Gastrocnemius medialis (tissue), 4 donors: Measurements from ENCODE around the gene GNAO1. TPM values are rescaled to one million over a fixed set of nuclear protein-coding genes. Genes with fewer than 3 reads are reported as not detected.

Source experiments
- ATAC-seq, 2 donors: fragments of 150-250 bp; one replicate each; pipeline ENCODE4 v1.9.1; 2016
- DNase-seq, 2 donors: peaks; one replicate each; pipeline ENCODE4 v3.0.0-alpha.2; 2019
- H3K27ac ChIP-seq, 4 donors: fragments of 200-600 bp; sonication (generic); 1 replicate in 1 of 4; 2 replicates in 3 of 4; pipeline ENCODE4 v1.5.1; 2016 to 2018; ENCODE audit warnings: mild to moderate bottlenecking in 2 of 4, moderate library complexity in 1 of 4
- H3K27me3 ChIP-seq, 3 donors: fragments of 200-600 bp; sonication (generic) in 2 of 3; 1 replicate in 1 of 3; 2 replicates in 2 of 3; pipeline versions ENCODE4 v1.5.1 to v1.6.0; 2016 to 2019; ENCODE audit warnings: mild to moderate bottlenecking in 1 of 3, moderate library complexity in 1 of 3
- H3K36me3 ChIP-seq, 2 donors: fragments of 200-600 bp; sonication (generic) in 1 of 2; one replicate each; pipeline ENCODE4 v1.5.1; 2017 to 2018
- H3K4me1 ChIP-seq, 2 donors: fragments of 200-600 bp; sonication (generic) in 1 of 2; one replicate each; pipeline ENCODE4 v1.5.1; 2016 to 2017; ENCODE audit warnings: mild to moderate bottlenecking in 2 of 2
- H3K4me3 ChIP-seq, 4 donors: fragments of 200-600 bp; sonication (generic) in 3 of 4; 1 replicate in 1 of 4; 2 replicates in 3 of 4; pipeline ENCODE4 v1.5.1; 2016 to 2019; ENCODE audit warnings: mild to moderate bottlenecking in 2 of 4
- H3K9me3 ChIP-seq, 3 donors: fragments of 200-600 bp; sonication (generic) in 2 of 3; 1 replicate in 1 of 3; 2 replicates in 2 of 3; pipeline ENCODE4 v1.5.1; 2016 to 2019
- POLR2A ChIP-seq, 2 donors: fragments of 450-650 bp; IDR thresholded peaks; one replicate each; pipeline ENCODE4 v1.6.1; 2017; ENCODE audit warnings: antibody characterized with exemption in 2 of 2, mild to moderate bottlenecking in 2 of 2, moderate library complexity in 2 of 2
- in situ Hi-C, 4 donors: fragments of 200-750 bp; cut with MboI; loops; one replicate each; pipeline versions ENCODE4 v1.15.0 to v1.8.0; 2017; ENCODE audit warnings: low sequenced_read_pairs in 4 of 4
- intact Hi-C: fragments of 100-400 bp; cut with DNase I; formaldehyde crosslinking; loops from one replicate; pipeline ENCODE4 v1.15.1; 2023; ENCODE audit warnings: low total_unique reads
- total RNA-seq, 4 donors: library from RNA; depleted of rRNA; stranded (reverse); fragments of >200 nt; gene quantifications; one replicate each; pipeline versions ENCODE4 v1.1.0 to v1.2.3, GENCODE V29; 2016
- TF ChIP-seq, protein P1 (sequence below), 5 experiments: fragments of 450-650 bp in 3 of 5; fragments of 200-600 bp in 2 of 5; sonication (generic) in 2 of 5; IDR thresholded peaks in 4 of 5; conservative IDR thresholded peaks in 1 of 5; 1 replicate in 4 of 5; 2 replicates in 1 of 5; pipeline ENCODE4 v1.5.1; 2016 to 2019; ENCODE audit warnings: antibody characterized with exemption in 5 of 5, mild to moderate bottlenecking in 3 of 5, moderate library complexity in 3 of 5

Gene GNAO1
- total RNA-seq, 4 donors from 2014 or later: 0.25 to 2.0 (median 0.79) TPM

DNA sequence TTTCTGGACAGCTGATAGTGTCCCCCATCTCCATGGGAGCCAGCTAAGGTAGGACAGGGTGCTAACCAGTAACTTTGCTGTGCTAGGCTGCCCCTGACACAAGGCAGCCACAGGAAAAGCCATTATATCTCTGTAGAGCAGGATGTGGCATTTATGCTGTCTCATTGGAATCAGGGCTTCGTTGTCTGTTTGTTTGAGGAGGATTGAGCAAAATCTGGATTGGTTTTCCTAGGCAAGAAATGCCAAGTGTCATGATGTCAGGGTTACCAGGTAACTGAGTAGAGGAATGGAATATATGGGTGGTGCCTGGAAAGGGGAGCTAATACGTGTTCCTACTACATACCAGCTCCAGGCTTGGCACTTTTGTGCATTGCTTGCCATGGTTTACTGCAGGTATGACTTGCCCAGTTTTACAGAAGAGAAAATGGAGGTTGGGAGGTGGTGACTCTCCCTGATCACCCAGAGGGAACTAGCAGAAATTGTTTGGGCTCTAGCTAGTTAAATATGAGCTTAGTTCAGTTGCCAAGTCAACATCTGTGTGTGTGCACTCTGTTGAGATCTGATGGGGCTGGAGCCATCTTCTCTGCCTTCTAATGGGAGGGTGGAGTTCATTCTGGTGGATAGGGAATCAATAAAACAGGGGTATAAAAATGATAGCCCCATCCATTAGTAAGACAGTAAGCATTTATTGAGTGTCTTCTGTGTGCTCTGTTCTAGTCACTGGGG is 33.9 kb downstream of the GNAO1 start:
- no peaks in the 10 kb centered on the region for H3K4me1 ChIP-seq
- H3K4me3 ChIP-seq: no peak overlapping the region
- no peaks in the 10 kb centered on the region for H3K36me3 ChIP-seq
- TF ChIP-seq, protein P1, sequence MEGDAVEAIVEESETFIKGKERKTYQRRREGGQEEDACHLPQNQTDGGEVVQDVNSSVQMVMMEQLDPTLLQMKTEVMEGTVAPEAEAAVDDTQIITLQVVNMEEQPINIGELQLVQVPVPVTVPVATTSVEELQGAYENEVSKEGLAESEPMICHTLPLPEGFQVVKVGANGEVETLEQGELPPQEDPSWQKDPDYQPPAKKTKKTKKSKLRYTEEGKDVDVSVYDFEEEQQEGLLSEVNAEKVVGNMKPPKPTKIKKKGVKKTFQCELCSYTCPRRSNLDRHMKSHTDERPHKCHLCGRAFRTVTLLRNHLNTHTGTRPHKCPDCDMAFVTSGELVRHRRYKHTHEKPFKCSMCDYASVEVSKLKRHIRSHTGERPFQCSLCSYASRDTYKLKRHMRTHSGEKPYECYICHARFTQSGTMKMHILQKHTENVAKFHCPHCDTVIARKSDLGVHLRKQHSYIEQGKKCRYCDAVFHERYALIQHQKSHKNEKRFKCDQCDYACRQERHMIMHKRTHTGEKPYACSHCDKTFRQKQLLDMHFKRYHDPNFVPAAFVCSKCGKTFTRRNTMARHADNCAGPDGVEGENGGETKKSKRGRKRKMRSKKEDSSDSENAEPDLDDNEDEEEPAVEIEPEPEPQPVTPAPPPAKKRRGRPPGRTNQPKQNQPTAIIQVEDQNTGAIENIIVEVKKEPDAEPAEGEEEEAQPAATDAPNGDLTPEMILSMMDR (IDR thresholded peaks at IDR 0.05 in 4 of 5, conservative IDR thresholded peaks at IDR 0.05 in 1 of 5): no peak
- no peak for TF ChIP-seq POLR2A (IDR thresholded peaks at IDR 0.05)
- no peak for ATAC-seq
- no peak overlapping the region for H3K27ac ChIP-seq
- no peaks in the 10 kb centered on the region for H3K9me3 ChIP-seq
- intact Hi-C loops: no loop called here
- no peaks in the 10 kb centered on the region for H3K27me3 ChIP-seq
- no peak for DNase-seq
- in situ Hi-C loops: no loop called here

DNA sequence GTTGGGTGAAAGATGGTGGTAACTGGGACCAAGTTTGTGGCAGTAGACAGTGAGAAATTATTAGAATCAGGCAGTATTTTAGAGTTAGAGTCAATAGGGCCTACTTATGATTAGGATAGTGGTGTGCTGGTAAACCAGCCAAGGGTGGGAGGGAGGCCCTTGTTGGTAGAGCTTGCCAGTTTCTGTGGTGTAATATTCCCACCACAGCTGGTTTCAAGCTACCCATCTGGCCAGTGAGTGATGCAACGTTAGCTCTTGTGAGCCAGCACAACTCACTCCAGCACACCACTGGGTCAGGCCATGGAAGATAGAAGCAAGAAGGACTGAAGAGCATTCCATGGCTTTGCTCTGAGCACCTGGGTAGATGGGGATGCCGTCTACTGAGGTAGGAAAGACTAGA is 34.9 kb downstream of the GNAO1 start:
- no peaks in the 10 kb centered on the region for H3K9me3 ChIP-seq
- TF ChIP-seq POLR2A (IDR thresholded peaks at IDR 0.05): no peak
- TF ChIP-seq, protein P1 (IDR thresholded peaks at IDR 0.05 in 4 of 5, conservative IDR thresholded peaks at IDR 0.05 in 1 of 5): no peak
- no peak overlapping the region for H3K27ac ChIP-seq
- no peak overlapping the region for H3K4me3 ChIP-seq
- DNase-seq: peak; percentile 31 to 54
- intact Hi-C loops (no loop called here), in situ Hi-C loops (no loop called here)
- no peaks in the 10 kb centered on the region for H3K27me3 ChIP-seq
- no peaks in the 10 kb centered on the region for H3K4me1 ChIP-seq
- ATAC-seq: peak; percentile 55 to 78
- H3K36me3 ChIP-seq: no peaks in the 10 kb centered on the region

DNA sequence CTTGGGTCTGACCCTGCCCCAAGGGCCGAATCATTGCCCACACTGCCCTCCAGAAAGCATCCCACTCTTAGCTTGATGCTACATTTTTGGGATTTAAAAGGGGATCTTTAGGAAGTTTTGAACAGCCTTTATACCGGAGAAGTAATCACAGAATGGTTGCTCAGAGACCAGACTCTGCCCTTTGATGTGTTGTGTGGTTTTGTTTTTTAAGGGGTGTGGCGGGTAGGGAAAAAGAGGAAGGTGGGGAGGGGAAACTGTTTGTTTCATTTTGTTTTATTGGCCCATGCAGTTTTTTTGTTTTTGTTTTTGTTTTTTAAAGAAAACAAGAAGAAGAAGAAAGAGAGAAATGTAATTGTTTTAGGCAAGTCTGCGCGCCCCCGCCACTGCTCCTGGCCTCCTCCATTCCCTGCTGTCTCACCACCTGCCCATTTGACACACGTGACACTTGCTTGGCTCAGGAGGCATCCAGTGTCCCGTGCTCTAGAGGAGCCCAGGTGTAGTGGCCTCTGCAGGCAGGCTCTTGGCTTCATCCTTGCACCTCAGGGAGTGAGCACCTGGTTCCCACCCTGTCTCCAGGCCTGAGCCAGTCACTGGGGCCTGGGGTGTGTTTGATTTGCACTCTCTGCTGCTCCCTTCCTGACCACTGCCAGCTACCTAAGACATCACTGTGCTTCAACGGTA is 35.7 kb downstream of the GNAO1 start:
- intact Hi-C loops: no loop called here
- Histone ChIP-seq H3K27ac (no peak overlapping the region), H3K4me1 (no peaks in the 10 kb centered on the region), H3K27me3 (no peaks in the 10 kb centered on the region), H3K4me3 (no peak overlapping the region), H3K36me3 (no peaks in the 10 kb centered on the region), H3K9me3 (no peaks in the 10 kb centered on the region)
- TF ChIP-seq, protein P1 (IDR thresholded peaks at IDR 0.05 in 4 of 5, conservative IDR thresholded peaks at IDR 0.05 in 1 of 5): no peak
- no peak for TF ChIP-seq POLR2A (IDR thresholded peaks at IDR 0.05)
- DNase-seq (no peak), ATAC-seq (no peak)
- in situ Hi-C loops: no loop called here

DNA sequence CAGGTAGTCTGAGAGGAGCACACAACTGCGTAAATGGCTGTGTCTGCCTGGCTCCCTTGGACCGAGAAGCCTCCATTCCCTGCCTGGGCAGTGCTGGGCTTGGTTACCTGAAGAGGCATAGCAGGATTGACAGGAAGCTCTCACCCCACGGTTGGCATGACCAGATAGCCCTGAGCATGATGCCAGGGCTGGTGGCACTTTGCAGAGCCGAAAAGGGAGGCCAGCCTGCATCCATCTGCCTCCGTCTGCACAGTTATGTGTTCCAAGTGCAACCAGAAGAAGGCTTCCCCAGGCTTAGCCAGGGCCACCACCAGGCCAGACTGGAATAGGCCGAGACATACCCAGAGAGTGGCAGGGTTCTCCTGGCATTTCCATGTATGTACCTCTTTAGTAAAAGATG is 36.6 kb downstream of the GNAO1 start:
- H3K27me3 ChIP-seq: no peaks in the 10 kb centered on the region
- DNase-seq (no peak), ATAC-seq (no peak)
- H3K36me3 ChIP-seq: no peaks in the 10 kb centered on the region
- no peaks in the 10 kb centered on the region for H3K4me1 ChIP-seq
- TF ChIP-seq, protein P1 (IDR thresholded peaks at IDR 0.05 in 4 of 5, conservative IDR thresholded peaks at IDR 0.05 in 1 of 5): no peak
- no peak for TF ChIP-seq POLR2A (IDR thresholded peaks at IDR 0.05)
- intact Hi-C loops: no loop called here
- no peak overlapping the region for H3K27ac ChIP-seq
- no peak overlapping the region for H3K4me3 ChIP-seq
- in situ Hi-C loops: no loop called here
- no peaks in the 10 kb centered on the region for H3K9me3 ChIP-seq
